Measurements from ENCODE around the gene UNC5A. TPM values are rescaled to one million over a fixed set of nuclear protein-coding genes. Genes with fewer than 3 reads are reported as not detected.
A peak's percentile ranks its signal among the peaks of the same experiment; 100 is the strongest.

UNC5A gene
- total RNA-seq, 1 donor: not detected

DNA sequence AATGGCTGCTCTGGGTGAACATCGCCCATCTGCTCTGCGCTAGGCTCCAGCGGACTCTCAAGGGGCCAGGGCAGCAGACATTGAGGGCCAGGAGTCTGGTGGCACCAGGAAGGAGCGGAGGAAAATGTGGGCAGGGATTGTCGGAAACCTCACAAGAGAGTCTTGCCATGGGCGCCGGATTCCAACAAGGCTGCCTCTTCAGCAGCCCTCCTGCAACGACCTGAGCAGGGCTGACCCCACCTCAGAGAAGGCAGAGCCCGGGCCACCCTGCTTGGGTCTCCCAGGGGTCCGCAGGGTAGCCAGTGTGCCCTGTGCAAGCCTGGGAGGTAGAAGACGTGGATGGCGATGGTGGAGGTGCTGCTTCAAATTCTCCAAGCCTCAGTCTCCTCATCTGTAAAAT, 11.4 kb upstream of the UNC5A start:
- no peak for DNase-seq (ENCODE audit: low read depth in 2 of 3, low spot score in 2 of 3)

DNA sequence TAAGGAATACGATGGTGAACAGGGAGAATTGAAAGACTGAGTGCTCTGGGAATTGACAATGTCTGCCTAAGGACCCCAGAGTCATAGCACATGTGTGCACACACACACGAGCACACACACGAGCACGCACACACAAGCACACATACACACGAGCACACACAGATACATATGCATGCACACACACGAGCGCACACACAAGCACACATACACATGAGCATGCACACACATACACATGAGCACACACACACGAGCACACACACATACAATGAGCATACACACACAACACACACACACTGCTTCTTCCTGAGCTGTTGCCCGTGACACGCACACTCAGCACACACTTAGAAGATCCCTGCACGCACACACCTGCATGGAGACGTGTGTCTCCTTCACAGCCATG, 10.9 kb upstream of the UNC5A start:
- DNase-seq (ENCODE audit: low read depth in 2 of 3, low spot score in 2 of 3): no peak

- DNase-seq (ENCODE audit: low read depth in 2 of 3, low spot score in 2 of 3): no peak
Measured at GRCh38 chr5:176800024-176800423, 10.3 kb upstream of the UNC5A start.

GRCh38 chr5:176802116-176802784, 8.1 kb upstream of the UNC5A start:
- DNase-seq (ENCODE audit: low read depth in 2 of 3, low spot score in 2 of 3): no peak

DNA sequence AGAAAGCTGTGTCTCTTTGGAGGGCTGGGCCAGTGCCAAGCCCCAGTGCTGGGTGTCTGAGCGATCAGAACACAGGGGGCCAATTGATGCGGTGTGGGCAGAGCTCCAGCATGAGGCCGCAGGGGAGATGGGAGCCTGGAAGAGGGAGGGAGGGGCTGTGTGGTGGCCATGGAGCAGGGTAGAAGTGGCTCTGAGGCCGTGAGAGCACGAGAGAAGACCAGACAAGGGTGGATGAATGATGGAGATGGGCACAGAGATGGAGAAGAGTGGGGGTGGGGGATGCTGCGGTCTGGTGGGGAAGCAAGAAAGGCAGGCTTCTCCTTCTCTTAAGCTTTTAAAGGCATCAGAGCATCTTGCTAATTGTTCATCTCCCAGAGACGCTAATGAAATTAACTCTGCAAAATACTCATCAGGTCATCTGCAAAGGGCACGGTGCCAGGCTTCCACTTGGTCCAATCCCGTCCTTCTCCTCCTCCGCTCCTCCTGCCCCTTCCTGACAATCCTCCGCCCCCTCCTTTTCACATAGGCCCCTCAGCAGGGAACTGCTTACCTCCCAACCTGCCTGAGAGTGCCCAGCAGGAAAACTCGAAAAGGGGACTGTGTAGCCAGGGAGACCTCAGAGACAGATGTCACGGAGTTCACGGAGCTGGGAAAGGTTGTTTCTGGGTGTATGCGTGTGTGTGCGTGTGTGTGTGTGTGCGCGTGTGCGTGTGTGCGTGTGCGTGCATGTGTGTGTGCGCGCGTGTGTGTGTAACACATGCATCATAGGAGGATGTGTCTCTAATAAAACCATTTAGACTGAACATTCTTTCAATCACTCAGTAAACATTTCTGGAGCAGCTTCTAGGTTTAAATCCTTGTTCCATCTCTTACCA, 7.1 kb upstream of the UNC5A start:
- no peak for DNase-seq (ENCODE audit: low read depth in 2 of 3, low spot score in 2 of 3)

DNA sequence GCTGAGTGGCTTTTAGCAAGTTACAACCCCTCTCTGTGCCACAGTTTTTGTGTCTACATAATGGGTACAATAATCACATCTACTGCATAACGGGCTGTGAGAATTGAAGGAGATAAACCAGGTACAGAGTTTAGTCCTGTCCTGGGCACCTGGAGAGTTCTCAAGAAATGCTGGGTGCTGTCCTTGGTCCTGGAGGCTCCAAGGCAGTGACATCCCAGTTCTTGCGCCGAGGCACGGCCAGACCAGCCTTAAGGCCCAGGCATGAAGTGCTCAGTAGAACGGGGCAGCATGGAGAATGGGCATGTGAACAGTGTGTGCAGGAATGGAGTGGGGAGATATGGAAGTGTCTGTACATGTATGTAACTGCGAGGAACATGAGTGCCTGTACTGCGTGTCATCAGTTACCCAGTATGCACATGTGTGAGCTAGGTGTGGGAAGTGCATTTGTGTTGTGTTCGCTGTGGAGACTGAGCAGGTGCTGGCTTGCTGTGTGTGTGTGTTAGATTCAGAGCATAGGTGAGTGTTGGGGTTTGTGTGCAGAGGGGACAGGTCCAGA, 6.3 kb upstream of the UNC5A start:
- peak in 2 of 3 donors; percentile 13 to 52 for DNase-seq (ENCODE audit: low read depth in 2 of 3, low spot score in 2 of 3)

GRCh38 chr5:176806137-176806536, 4.2 kb upstream of the UNC5A start:
- DNase-seq (ENCODE audit: low read depth in 2 of 3, low spot score in 2 of 3): no peak

- no peak for DNase-seq (ENCODE audit: low read depth in 2 of 3, low spot score in 2 of 3)
Measured at GRCh38 chr5:176809544-176810080, 747 bp upstream of the UNC5A start.

GRCh38 chr5:176810687-176811501, 535 bp downstream of the UNC5A start:
- no peak for DNase-seq (ENCODE audit: low read depth in 2 of 3, low spot score in 2 of 3)

DNA sequence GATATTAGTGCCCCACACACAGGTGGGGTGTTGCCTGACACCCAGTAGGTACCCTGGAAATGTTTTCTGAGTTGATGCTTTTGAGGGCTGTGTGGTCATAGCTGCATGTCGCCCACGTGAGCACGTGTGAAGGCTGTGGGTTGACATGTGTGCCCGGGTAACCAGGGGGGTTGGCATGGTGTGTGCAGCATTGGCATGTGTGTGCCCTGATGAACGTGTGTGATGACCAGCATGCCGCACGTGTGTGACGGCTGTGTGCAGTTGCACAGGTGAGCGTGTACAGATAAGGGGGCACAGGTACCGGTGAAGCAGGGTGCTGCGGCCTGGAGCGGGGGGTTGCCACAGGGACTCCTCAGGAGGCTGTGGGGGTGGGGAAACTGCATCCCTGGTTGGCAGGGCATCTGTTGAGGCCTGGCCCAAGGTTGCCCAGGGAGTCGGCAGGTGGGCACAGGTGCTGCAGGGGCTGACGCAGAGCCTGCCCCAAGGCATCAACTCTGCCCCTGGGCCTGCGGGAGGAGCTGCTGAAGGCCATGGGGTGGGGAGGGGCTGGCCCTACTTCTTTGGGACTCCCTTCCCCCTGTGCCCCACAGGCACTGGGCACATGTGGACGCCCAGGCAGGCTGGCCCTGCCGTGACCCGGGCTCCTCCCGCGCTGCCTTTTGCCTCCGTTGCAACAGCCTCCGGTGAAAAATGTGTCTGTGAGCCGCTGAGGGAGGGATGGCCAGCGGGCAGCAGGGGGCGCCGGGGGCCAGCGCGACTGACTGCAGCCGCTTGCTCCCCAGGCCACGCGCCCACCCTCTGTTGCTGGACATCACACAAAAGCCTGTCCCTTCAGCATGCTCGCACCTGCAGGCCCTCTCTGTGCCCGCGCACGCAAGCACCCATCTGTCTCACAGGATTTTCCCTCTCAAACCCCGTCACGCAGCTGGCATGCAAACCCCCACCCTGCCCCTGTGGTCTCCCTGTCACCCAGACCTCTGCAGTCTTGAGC, 2.2 kb downstream of the UNC5A start:
- peak in 2 of 3 donors; percentile 21 to 26 for DNase-seq (ENCODE audit: low read depth in 2 of 3, low spot score in 2 of 3)

DNA sequence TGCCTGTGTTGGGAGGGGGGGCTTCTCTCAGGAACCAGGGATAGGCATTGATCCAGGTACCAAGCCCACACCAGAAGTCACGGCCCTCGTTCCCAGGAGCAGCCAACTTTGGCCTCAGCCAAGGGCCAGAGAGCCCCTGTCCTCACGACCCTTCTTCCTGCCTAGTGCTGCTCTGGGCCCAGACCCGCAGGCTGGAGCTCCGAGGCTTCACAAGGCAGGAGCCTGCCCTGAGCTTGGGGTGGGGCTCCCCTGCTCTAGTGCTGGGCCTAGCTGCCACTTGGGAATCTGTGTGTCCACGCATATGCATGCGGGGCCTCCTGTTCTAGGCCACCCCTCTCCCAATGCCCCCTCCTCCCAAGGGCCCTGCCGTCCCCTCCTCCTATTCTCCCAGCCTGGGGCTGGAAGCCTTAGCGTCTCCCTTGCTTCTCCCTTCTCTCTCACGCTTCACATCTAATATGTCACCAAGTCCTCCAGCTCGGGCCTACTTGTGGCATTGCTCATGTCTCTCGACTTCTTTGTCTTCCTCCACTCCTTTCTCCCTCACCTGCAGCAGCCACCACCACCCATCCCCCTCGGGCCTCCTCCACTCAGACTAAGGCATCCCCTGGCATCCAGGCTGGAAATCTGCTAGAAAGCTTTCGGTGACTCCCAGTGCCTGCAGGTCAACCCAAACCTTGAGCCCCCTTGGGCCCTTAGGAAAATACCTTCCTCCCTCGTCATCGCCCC, 3.4 kb downstream of the UNC5A start:
- DNase-seq (ENCODE audit: low read depth in 2 of 3, low spot score in 2 of 3): no peak

GRCh38 chr5:176814313-176814685, 3.9 kb downstream of the UNC5A start:
- DNase-seq (ENCODE audit: low read depth in 2 of 3, low spot score in 2 of 3): no peak

DNA sequence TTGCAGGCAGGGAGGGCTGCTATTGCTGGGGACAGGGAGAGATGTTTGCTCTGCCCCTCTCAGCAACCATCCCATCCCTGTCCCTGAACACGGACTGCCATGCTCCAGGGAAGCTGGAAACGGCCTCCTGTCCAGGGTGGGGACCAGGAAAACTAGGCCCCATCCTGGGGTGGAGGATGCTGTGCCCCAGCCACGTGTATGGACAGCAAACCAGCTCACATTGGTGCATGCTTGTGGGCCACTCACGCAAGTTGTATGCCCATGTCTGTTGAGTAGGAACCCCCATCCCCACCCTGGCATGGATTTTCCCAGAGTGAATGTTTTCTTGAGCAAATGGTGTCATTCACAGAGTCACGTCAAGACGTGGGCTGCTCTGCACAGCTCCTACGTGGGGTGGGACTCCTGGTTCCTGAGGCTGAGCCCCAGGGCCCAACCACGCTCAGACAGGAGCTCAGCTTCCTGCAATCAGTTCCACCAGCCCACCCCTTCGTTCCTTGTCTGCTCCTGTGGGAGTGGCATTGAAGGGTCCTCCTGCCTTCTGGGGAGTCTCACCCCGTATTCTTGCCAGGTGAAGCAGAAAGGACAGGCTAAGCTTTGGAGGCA, 4.6 kb downstream of the UNC5A start:
- no peak for DNase-seq (ENCODE audit: low read depth in 2 of 3, low spot score in 2 of 3)

GRCh38 chr5:176816043-176816745, 5.8 kb downstream of the UNC5A start:
- DNase-seq (ENCODE audit: low read depth in 2 of 3, low spot score in 2 of 3): no peak

DNA sequence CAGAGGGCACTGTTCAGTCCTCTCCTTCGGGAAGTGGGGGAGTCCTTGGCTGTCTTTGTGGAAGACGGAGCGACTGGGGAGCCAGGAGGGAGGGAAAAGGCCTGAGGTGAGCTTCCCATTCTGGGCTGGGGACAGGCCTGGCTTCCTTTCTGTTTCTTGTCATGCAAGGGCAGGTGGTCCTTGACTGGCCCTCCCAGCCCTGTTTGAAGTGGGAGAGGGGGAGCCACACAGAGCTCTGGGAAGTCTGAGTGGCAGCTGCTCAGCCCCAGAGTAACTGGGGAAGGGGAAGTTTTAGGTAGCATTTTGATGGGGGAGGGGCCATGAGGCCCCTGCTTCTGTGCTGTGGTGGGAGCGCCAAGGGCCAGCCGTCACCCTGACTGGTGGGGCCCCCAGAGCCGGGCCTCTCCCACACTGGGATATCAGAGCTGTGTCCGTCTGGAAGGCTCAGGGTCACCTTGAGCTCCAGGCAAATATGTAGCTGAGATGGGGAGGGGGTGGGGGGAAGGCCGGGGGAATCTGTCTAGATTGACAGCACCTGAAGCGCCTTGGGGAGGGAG, 6.5 kb downstream of the UNC5A start:
- DNase-seq (ENCODE audit: low read depth in 2 of 3, low spot score in 2 of 3): no peak

GRCh38 chr5:176817369-176817840, 7.0 kb downstream of the UNC5A start:
- DNase-seq (ENCODE audit: low read depth in 2 of 3, low spot score in 2 of 3): peak in 2 of 3 donors; percentile 22 to 29

GRCh38 chr5:176817841-176818377, 7.5 kb downstream of the UNC5A start:
- DNase-seq (ENCODE audit: low read depth in 2 of 3, low spot score in 2 of 3): peak in 2 of 3 donors; percentile 14 to 44

All from hematopoietic multipotent progenitor cell (in vitro differentiated cells).